ENCODE results near the gene SFMBT1.

GRCh38 chr3:53067567-53067966, 21.7 kb upstream of the SFMBT1 start:
- TF ChIP-seq POLR2AphosphoS5 (IDR thresholded peaks at IDR 0.05; ENCODE audit: borderline replicate concordance, low read depth, low read length) (no peak), EZH2 (IDR thresholded peaks at IDR 0.05) (no peak)
